CD4-positive, alpha-beta T cell treated with Interleukin-6 for 4 hours (primary cell): ENCODE measurements around the gene TMCC1.
A peak's percentile ranks its signal among the peaks of the same experiment; 100 is the strongest.
"Not testable (repeated sequence)": the region's sequence is repeated elsewhere in the genome, so short reads cannot be mapped to it uniquely, and the experiment has no call there.

Source experiments
- DNase-seq: peaks from one replicate; pipeline ENCODE4 v3.0.0-alpha.2; 2020; ENCODE audit warnings: mixed read lengths

TMCC1 gene

DNA sequence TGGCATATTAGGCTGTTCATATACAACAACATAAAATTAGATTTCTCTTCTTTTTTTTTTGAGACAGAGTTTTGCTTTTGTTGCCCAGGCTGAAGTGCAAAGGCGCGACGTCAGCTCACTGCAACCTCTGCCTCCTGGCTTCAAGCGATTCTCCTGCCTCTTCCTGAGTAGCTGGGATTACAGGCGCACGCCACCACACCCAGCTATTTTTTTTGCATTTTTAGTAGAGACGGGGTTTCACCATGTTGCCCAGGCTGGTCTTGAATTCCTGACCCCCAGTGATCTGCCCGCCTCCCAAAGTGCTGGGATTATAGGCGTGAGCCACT, 218.8 kb downstream of the TMCC1 start:
- not testable (repeated sequence) for DNase-seq

DNA sequence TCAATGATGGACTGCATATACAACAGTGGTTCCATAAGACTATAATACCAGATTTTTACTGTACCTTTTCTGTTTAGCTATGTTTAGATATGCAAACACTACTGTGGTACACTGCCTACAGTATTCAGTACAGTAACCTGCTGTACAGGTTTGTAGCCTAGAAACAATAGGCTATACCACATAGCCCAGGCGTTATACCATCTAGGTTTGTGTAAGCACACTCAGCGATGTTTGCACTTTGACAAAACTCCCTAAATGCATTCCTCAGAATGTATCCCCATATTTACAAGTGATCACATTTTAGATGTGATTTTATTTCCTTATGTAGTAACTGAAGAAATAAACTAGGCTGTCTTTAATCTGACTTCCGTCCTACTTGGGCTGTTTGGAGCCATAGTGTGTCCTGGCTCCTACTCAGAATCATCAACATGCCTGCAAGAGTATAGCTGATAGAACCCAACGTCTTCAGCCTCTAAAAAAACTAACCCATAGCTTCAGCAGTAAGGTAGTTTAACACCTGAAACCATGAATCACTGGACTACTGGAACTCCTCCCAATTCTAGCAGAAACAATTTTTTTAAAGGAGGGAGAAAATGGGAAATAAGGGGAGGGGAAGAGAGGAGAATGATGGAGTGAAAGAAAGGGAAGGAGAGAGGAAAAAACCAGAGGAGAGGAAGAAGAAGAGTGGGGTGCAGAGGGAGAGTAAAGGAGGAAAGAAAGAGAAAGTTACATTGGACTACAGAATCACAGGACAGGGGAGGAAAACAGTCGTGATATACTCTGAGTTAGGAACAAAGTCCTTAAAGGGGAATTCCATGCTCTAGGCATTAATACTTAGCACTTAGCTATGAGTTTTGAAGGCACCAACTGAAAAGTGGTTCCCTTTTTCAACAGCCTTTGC, 219.4 kb downstream of the TMCC1 start:
- no peak for DNase-seq

DNA sequence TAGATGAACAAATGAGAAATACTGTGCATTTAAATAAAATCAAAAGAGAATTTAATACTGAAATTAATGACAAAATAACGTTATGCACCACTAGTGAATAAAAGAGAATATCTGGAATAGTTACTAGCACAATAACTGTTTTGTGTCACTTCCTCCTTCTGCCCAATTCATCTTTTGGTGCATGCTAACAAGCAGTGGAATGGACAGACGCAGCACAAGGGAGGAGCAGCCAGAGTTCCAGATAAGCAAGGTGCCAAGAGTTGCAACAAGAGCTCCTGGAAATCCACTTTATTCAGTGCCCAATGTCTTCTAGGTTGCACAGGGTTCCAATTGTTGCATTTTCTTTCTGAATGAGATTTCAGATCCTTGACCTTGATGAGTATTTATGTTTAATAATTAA, 220.5 kb downstream of the TMCC1 start:
- no peak for DNase-seq

DNA sequence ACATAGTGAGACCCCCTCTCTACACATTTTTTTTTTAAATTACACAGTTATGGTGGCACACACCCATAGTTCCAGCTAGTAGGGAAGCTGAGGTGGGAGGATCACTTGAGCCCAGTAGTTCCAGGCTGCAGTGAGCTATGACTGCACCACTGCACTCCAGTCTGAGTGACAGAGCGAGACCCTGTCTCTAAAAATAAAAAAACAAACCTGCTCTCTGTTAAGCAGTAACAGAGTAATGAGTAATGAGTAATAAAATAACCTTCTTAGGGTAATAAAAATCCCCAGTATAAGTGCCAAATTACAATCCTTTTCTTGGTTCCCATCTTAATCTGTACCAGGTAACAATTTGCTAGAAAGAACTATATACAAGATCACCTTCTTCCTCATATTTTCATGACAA, 221.1 kb downstream of the TMCC1 start:
- DNase-seq, result no peak

DNA sequence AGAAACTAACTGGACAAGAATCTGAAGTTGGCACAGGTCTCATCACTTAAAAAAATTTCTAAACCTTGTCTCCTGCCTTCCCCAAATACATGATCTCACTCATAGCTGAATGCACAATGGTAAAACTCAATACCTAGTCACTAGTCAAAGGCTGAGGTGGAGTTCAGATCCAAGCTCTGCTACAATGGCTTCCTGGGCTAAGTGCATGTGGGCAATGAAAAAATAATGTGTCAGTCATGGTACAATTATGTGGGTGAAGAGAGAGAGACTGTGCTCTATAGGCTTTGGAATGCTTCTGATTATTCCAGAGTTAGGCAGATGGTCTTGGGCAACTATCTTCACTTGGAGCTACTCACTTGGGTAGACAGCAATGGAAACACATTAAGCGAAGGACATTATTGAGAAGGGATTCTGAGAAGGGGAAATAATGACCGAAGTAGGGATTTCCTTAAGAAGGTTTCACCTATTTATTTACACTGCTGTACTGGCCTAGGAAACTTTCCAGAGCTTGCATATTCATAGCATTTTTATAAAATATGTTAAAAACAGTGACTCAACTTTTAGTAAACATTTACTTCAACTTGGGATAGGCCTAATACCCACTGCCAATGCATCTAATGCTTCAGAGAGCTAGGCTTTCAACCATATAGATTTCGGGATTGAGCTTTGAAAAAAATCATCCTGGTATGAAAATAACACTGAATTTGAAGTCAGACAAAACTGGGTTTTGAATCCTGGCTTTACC, 228.3 kb downstream of the TMCC1 start:
- no peak for DNase-seq

DNA sequence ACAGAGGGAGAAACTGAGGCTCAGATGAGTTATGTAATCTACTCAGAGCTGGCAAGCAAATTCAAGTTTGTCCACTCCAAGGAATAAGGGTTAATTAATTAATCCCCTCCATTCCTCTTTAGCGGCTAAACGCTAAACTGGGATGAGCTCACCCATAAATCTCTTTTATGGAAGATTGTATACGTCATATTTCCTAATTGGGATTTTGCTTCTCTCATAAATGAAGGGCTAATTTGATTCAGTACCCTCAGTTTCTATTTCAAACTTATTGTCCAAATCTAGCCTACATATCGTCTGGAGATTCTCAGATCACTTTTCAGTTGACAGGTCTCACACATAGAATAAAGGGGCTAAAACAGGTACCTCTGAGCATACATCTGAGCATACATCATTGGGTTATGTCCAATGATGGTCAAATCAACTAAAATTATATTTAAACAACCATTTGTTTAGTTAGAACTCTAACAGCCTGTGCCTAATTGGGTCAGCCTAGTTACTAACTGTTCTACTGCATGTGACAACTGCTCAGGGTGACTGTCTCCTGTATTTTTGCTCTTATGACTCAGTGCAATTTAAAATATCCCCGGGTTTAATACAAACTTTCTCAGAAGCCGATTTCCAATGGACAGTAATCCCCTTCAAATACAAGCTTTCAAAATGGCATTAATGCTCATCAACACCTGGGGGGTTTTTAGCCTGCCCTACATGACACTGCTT, 229.4 kb downstream of the TMCC1 start:
- no peak for DNase-seq

DNA sequence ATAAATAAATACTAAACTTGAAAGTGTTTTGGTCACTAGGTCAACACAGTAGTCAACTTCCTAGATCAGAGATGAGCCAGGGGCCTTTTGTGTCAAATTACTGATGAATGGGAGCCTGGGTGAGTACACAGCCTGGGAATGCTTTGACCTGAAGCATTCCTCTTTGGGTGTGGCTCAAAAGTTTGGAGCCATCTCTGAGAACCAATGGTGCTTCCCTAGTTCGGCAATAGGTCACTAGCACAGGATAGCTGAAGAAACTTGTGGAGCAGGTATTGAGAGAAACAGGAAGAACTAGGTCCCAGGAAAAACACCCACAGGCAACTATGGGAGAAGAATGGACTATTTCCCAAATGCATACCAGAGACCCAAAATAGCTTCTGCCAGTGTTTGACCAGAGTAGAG, 230.5 kb downstream of the TMCC1 start:
- no peak for DNase-seq

DNA sequence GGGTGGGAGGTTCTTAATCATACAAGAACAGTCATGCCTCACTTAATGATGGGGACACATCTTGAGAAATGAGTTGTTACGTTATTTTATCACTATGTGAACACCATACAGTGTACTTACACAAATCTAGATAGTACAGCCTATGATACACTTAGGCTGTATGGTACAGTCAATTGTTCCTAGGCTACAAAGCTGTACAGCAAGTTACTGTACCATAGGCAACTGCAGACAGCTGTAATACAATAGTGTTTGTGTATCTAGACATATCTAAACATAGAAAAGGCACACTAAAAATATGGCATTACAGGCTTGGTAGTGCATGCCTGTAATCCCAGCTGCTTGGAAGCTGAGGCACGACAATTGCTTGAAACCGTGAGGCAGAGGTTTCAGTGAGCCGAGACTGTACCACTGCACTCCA, 231.3 kb downstream of the TMCC1 start:
- DNase-seq, result no peak

DNA sequence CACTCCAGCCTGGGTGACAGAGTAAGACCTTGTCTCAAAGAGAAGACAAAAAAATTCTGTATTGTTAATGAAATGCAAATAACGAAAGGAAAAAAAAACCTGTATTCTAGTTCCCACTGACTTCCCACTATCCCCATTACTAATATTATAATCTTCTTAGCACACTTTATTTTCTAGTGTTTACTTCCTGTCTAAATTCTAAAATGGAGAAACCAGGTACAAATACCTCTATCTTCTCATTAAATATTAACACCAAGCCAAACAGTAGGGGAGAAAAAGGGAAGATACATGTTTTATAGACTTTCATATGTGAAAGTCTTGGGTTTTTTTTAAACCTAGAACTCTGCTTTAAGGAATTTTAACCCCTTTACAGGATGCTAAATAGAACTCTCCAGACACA, 231.7 kb downstream of the TMCC1 start:
- no peak for DNase-seq

DNA sequence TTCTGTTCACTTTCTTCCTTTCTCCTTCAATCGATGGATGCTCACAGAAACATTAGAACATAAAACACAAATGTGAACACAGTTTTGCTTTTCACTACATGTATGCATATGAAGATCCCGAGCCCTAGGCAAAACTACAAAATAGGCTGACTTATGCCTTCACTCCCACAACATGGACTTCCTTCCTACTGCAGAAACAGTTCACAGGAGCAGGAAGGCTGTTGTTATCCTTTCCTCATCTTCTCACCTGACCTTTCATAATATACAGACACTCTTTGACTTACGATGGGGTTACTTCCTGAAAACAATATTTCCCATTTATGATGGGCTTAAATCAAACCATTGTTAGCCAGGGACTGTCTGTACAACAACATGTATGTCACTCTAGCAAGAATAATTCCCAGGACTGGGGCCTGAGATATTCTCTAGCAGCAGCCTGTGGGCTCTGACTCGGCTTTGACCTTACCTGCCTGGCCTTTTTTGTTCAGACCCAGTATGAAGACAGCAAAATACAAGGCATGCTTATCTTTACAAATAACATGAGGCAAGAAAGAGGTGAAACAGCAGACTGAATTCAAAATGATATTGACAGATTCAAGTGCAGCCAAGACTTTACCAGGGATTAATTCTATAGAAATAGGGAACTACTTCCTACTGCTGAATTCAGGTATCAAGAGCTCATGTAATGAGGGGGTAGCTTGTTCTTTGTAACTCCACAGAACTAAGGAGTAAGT, 235.2 kb downstream of the TMCC1 start:
- DNase-seq, result no peak

DNA sequence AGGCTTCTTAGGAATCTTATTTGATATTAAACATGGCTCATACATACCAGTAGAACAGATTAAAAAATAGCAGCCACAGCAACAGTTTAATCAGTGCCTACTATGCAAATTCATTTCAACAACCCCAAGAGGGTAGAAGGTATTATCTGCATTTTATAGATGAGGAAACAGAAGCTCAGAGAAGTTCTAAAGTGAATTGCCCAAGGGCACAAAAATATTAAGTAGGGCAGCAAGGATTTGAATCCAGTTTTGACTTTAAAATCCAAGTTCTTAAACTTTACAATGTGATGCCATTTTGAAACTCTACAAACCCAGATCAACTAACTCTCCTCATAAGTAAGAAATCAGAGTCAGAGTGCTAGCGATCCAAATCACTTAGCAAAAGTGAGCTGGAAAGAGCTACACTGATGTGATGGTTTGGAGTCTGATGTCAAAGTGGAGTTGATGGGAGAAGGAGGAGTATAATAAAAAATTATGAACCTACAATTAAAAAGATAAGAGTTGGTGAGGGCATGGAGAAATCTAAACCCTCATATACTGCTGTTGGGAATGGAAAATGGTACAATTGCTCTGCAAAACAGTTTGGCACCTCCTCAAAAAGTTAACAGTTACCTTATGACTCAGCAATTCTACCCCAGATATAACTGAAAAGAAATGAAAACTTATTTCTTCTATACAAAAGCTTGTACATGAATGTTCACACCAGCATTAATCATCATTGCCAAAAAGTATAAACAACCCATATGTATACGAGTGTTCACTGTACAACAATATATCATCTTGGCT, 236.1 kb downstream of the TMCC1 start:
- no peak for DNase-seq

DNA sequence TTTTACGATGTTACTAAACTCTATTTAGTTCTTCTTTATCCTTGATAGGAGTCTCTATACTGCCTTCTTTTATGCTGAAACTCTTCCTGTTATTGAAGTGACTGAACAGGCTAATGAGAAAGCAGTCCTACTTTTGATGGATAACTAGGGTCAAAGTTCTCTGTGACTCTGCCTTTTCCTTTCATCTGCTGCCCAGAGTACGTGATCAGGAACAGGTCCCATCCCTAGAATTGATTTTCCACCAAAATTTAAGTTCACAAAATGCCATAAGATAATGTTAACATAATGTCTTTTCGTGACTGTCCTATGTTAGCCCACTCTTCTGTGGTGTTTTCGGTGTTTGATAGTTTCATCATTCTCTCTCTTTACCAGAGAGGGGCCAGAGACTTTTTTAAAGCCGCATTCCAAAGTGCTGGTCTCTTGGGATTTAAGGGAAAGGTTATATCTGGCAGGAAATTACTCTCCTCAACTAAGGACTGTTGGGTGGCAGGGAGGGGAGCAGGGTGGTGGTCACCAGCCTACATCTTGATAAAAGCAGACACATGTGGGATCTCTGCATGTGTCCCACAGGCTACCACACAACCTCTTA, 236.8 kb downstream of the TMCC1 start:
- DNase-seq, result no peak

DNA sequence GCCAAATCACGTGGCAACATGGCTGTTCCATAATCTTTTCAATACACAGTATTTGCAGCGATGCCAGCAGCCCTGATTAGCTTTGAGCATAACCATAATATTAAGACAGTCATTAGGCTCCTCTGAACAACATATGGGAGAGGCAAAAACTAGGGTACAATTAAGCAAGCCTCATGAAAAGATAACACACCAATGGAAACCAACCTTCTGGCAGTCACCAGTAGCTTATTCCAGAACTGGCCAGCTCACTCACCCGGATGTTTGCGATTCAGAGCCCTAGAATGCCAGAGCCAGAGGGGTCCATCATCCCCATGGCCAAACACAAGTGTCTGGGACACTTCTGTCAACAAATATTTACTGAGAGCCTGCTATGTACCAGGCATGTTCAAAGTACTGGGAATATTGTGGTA, 238.2 kb downstream of the TMCC1 start:
- DNase-seq, result no peak

DNA sequence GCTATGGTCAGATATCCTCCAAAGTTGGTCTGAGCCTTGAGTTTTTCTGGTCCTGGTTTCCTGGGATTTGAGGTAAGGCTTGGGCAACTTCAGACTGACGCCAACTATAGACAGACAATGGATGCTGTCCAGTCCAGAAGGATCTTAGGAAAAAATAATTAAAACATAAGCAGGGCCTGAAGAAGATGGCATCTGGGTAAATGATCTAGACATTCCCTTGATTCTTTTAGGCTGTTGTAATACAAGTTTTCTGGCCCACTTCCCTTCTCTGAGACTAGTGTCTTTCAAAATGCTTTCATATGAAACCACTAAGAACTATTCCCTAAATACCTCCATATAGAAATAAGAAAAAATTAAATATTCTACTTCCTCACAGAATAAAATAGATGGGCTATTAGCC, 239.4 kb downstream of the TMCC1 start:
- no peak for DNase-seq

DNA sequence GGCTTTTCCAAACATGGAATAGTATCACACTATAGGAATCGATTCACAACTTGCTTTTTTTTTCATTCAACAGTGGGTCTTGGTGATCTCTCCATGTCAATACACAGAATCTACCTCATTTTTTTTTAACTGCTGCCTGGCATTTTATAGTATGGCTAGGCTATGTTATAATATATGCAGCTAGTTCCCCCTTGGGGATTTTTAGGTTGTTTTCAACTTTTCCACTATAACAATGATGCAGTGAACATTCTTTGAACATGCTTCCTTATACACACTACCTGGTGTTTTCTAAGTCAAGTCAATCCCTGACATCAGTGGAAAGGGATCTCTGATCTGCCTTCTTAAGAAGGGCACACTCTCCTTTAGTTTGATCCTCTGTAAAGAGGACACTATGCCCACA, 240.5 kb downstream of the TMCC1 start:
- no peak for DNase-seq

DNA sequence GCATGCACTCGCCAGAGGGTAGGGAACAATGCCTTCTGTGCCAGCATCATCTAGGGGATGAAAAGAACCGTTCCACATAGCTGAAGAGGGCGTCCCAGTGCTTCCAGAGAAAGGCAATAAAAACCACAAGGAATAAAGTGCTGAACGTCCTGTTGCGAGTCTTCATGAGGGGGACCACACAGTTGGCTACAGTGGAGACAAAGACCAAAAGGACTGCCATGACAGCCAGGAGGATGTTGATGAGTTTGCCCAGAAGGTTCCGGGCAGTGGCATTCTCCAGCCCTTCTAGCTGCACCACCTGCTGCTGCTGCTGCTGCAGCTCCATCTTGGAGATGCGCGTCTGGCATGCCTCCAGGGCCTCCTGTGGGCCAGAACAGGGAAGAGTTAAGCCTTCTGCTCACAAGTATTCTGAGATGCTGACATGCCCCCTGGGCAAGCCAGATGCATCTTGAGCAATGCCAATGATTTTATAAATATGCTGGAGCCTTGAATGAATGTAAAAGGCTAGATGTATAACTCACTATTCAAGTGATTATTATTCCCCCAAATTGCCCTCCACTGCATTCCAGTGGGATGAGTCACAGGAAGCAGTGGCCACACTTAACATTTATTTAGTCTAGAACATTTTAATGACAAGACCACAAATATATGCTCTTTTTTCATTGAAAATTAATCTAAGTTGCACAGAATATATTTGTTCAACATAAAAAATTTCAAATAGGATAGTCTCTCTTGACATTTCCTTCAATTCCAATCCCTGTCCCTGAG, 241.9 kb downstream of the TMCC1 start:
- DNase-seq, result no peak

DNA sequence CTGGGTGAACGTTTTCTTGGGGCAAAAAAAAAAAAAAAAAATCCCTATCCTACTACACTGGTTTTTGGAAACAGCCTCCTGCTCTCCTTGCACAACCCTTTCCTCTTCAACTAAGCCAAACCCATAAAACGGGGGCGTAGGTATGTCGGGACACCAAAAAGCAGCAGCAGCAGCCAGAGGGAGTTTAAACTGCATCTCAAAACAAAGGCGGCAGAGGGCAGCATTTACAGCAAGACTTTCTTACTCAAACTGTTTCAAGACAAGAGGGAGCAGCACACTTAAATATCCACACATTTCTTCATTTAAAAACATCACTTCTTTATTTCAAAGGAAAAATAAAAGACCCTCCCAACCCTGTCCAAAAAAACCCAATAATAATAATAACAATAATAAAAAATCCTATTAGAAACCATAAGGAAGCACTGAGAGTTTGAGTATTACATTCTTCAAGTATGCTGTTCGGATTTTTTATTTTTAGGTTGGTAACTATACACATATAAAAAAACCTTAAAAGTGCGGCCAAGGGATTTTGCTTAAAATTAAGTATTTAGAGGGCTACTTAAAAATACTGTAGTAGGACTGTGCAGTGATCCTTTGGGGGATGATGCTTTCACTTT, 243.1 kb downstream of the TMCC1 start:
- DNase-seq, result peak; percentile 57

DNA sequence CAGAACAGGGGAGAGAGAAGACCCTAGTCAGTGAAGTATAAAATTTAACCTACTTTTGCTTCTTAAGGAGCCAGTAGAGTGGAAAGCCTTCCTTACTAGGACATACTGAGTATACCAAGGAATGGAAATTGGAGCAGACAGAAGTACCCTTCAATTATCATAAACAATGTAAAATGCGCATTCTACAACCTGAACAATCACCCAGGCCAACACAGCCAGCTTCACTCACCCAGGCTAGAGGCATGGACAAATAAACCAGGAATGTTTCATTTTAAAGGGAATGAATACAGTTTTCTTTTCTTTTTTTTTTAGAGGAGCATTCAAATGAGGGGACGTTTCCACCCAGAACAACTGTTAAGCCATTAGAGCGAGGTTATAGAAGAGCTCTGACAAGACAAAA, 245.1 kb downstream of the TMCC1 start:
- DNase-seq, result no peak

DNA sequence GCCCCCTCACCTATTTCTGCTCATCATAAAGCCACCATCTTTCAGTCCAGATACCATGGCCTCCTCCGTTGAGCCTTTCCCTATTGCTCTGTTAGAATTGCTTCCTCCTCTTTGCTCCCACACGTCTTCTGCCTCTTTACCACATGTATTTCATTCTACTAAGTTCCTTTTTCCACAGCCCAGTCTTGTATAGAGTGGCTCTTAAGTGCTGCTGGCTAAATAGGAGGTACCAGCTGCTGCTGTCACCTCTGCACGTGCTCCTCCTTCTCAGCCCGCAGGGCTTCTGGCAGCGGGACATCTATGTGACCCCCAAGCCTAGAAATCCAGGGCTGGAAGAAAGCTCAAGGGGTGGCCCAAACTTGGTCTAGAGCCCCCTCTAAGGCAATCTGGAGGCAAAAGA, 248.2 kb downstream of the TMCC1 start:
- DNase-seq, result no peak

DNA sequence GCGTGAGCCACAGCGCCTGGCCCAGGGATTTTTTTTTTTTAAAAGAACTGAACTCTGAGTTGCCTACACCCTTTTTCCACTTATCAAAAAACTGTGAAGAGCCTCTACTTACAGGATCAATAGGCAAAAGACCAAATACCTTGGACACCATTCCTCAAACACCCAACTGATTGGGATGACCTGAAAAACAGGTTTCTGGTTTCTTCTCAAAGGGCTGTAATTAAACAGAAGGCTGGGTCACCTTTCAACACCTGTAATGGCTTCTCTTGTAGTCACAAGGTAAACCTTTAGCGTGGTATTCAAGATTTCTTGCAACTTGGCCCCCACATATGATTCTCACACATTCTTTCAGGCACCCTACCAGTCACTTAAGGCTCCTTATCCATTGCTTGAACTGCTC, 248.7 kb downstream of the TMCC1 start:
- DNase-seq, result no peak
